HL-60 (cell line): ENCODE results near the gene PKDCC.

Experiments used
- DNase-seq, 2 experiments: peaks; one replicate each; pipeline ENCODE4 v3.0.0-alpha.2; 2010 to 2020; ENCODE audit warnings: low read depth in 1 of 2, low spot score in 1 of 2
- H3K27ac ChIP-seq: fragments of 250-450 bp; sonication (Bioruptor Pico); replicated peaks from 2 replicates; pipeline ENCODE4 v1.5.1; 2020; ENCODE audit warnings: mild to moderate bottlenecking, moderate library complexity
- H3K27me3 ChIP-seq: fragments of 250-450 bp; sonication (Bioruptor Pico); 2 replicates; pipeline ENCODE4 v1.5.1; 2021; ENCODE audit warnings: mild to moderate bottlenecking, moderate library complexity; ENCODE audit not compliant: insufficient read depth, poor library complexity, severe bottlenecking
- H3K4me3 ChIP-seq: replicated peaks from 2 replicates; pipeline ENCODE4 v1.5.1; 2011; ENCODE audit warnings: mild to moderate bottlenecking, control low read depth, low read length; ENCODE audit not compliant: insufficient read depth
- CTCF ChIP-seq: IDR thresholded peaks from one replicate; pipeline ENCODE4 v1.5.1; 2011; ENCODE audit warnings: low read length, control low read depth, inconsistent platforms; ENCODE audit not compliant: insufficient read depth
- GABPA ChIP-seq: IDR thresholded peaks from 2 replicates; pipeline ENCODE4 v1.6.1; 2012; ENCODE audit warnings: low read depth
- POLR2AphosphoS5 ChIP-seq: IDR thresholded peaks from 2 replicates; pipeline ENCODE4 v1.6.1; 2012; ENCODE audit warnings: low read depth
- REST ChIP-seq: IDR thresholded peaks from 2 replicates; pipeline ENCODE4 v1.6.1; 2012; ENCODE audit warnings: low read depth; ENCODE audit not compliant: insufficient replicate concordance
- SPI1 ChIP-seq: IDR thresholded peaks from 2 replicates; pipeline ENCODE4 v1.6.1; 2012; ENCODE audit warnings: low read depth, mild to moderate bottlenecking, borderline replicate concordance

Gene PKDCC

GRCh38 chr2:42045848-42046748 lies 1.7 kb upstream of the PKDCC start:
- H3K4me3 ChIP-seq = no peak overlapping the region
- no peak for DNase-seq
- TF ChIP-seq SPI1 (no peak), GABPA (no peak), CTCF (no peak), REST (no peak), POLR2AphosphoS5 (no peak)
- H3K27ac ChIP-seq = no peak overlapping the region
- peaks cover 33% of the 10 kb centered on the region for H3K27me3 ChIP-seq

- DNase-seq = no peak
- H3K4me3 ChIP-seq = no peak overlapping the region
- peaks cover 33% of the 10 kb centered on the region for H3K27me3 ChIP-seq
- TF ChIP-seq POLR2AphosphoS5 (no peak), GABPA (no peak), SPI1 (no peak)
- no peak overlapping the region for H3K27ac ChIP-seq
Measured at GRCh38 chr2:42046819-42047487, 868 bp upstream of the PKDCC start.

GRCh38 chr2:42048299-42049220 lies 739 bp downstream of the PKDCC start:
- peaks cover 33% of the 10 kb centered on the region for H3K27me3 ChIP-seq
- no peak for DNase-seq
- no peak overlapping the region for H3K4me3 ChIP-seq
- no peak overlapping the region for H3K27ac ChIP-seq
- TF ChIP-seq GABPA (no peak), CTCF (no peak), POLR2AphosphoS5 (no peak), SPI1 (no peak), REST (no peak)
